Transverse colon (tissue), 4 donors: ENCODE data around the gene PPP1R1B. TPM values are rescaled to one million over a fixed set of nuclear protein-coding genes. Genes with fewer than 3 reads are reported as not detected.

Experiments
- DNase-seq: peaks from one replicate; pipeline ENCODE4 v3.0.0-alpha.2; 2019
- H3K27ac ChIP-seq, 4 donors: fragments of 200-600 bp; sonication (generic); 2 replicates each; pipeline ENCODE4 v1.5.1; 2016 to 2018; ENCODE audit warnings: inconsistent platforms in 4 of 4
- H3K27me3 ChIP-seq: fragments of 200-600 bp; sonication (generic); 2 replicates; pipeline ENCODE4 v1.5.1; 2017; ENCODE audit warnings: inconsistent platforms
- H3K36me3 ChIP-seq, 4 donors: fragments of 200-600 bp; sonication (generic); 2 replicates each; pipeline ENCODE4 v1.5.1; 2017 to 2019; ENCODE audit warnings: inconsistent platforms in 4 of 4
- H3K4me1 ChIP-seq, 4 donors: fragments of 200-600 bp; sonication (generic); 2 replicates each; pipeline ENCODE4 v1.5.1; 2017 to 2020; ENCODE audit warnings: inconsistent platforms in 4 of 4
- H3K4me3 ChIP-seq, 4 donors: fragments of 200-600 bp; sonication (generic); 1 replicate in 1 of 4; 2 replicates in 3 of 4; pipeline versions ENCODE4 v1.5.1 to v1.6.1; 2017 to 2019; ENCODE audit warnings: inconsistent platforms in 4 of 4
- H3K9me3 ChIP-seq, 2 donors: fragments of 200-600 bp; sonication (generic); 2 replicates each; pipeline ENCODE4 v1.5.1; 2017 to 2019; ENCODE audit warnings: inconsistent platforms in 2 of 2
- CTCF ChIP-seq, 5 experiments: fragments of 200-600 bp in 3 of 5; fragments of 450-650 bp in 2 of 5; sonication (generic) in 3 of 5; IDR thresholded peaks; 1 replicate in 2 of 5; 2 replicates in 3 of 5; pipeline ENCODE4 v1.5.1; 2016 to 2017; ENCODE audit warnings: antibody characterized with exemption in 5 of 5, inconsistent platforms in 3 of 5, mild to moderate bottlenecking in 2 of 5, moderate library complexity in 1 of 5
- EP300 ChIP-seq: sonication (generic); formaldehyde crosslinking; IDR thresholded peaks from one replicate; pipeline ENCODE4 v1.6.1; 2017; ENCODE audit warnings: antibody characterized with exemption, low read depth
- POLR2A ChIP-seq: fragments of 450-650 bp; IDR thresholded peaks from one replicate; pipeline ENCODE4 v1.6.1; 2016; ENCODE audit warnings: antibody characterized with exemption, mild to moderate bottlenecking, moderate library complexity
- POLR2AphosphoS5 ChIP-seq, 3 donors: sonication (generic); formaldehyde crosslinking; IDR thresholded peaks; one replicate each; pipeline ENCODE4 v1.6.1; 2016; ENCODE audit warnings: antibody characterized with exemption in 3 of 3
- WGBS, 2 donors: methylation state at CpG; one replicate each; pipeline ENCODE4 v1.1.5; 2018; ENCODE audit warnings: low coverage in 1 of 2; 5-methylcytosine and 5-hydroxymethylcytosine counted together
- in situ Hi-C, 4 donors: fragments of 200-750 bp; cut with MboI; loops; one replicate each; pipeline versions ENCODE4 v1.15.0 to v1.15.1; 2017; ENCODE audit warnings: low sequenced_read_pairs in 3 of 4, low pct_ligation_motif_present in 1 of 4, low pct_unique_long_range_greater_than_20kb in 1 of 4
- intact Hi-C: fragments of 100-400 bp; cut with DNase I; formaldehyde crosslinking; loops from one replicate; pipeline ENCODE4 v1.15.1; 2023; ENCODE audit warnings: low total_unique reads
- total RNA-seq, 4 donors: library from RNA; depleted of rRNA; stranded (reverse); fragments of >200 nt; gene quantifications; one replicate each; pipeline ENCODE4 v1.1.0, GENCODE V29; 2016

The PPP1R1B gene
- total RNA-seq, 4 donors from 2014 or later, result 125 to 509 (median 223) TPM

DNA sequence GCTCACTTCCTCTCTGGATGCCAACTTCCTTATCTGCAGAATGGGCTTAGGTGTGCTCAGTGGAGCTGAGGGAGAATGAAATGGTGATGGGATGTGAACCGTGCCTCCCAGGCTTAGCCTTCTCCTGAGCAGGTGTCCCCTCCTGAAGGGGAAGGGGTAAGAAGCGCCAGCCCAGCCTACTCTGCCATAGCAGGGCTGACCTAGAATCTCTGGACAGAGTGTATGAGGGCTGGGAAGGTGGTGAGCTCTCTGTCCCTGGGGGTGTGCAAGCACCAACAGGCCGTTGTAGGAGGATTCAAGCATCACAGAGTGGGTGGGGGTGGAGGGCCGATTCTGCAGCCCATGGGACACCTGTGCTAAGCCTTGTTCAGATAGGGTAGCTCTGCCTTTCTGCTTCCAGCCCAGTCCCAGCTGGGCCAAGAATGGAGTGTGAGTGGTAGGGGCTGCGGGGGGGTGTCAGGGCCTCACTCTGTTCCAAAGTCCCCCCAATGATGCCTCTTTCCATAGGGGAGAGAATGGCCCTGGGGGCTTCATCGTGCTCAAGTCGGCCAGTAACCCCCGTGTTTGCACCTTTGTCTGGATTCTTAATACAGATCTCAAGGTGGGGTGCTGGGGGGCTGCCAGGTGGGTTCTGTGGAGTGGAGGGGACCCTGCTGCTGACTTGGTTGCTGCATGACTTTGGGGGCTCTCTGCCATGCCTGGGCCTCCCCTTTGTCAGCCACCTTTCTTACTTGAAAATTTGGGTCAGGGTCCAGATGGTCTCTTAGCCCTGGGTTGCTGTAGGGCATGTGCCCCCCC is 35.2 kb downstream of the PPP1R1B start:
- Histone ChIP-seq H3K9me3 (no peaks in the 10 kb centered on the region), H3K4me3 (no peak overlapping the region), H3K27ac (peak overlapping the region in 3 of 4 donors; percentile 60 to 82 (median 67)), H3K36me3 (peaks cover 0 to 17% (median 4%) of the 10 kb centered on the region in 4 donors), H3K27me3 (peaks cover 14% of the 10 kb centered on the region), H3K4me1 (peaks cover 22 to 41% (median 29%) of the 10 kb centered on the region in 4 donors)
- TF ChIP-seq EP300, result no peak
- no peak for TF ChIP-seq CTCF (IDR thresholded peaks at IDR 0.05)
- no peak for TF ChIP-seq POLR2A
- TF ChIP-seq POLR2AphosphoS5 (IDR thresholded peaks at IDR 0.05), result no peak
- no peak for DNase-seq
- 77 to 90% methylated on average over 2 to 8 of the region's 8 CpGs for WGBS, 2 donors
- in situ Hi-C loops (no loop called here), intact Hi-C loops (no loop called here)

- Histone ChIP-seq H3K27ac (peak overlapping the region; percentile 58 to 82 (median 64)), H3K27me3 (peaks cover 22% of the 10 kb centered on the region), H3K36me3 (peaks cover 0 to 9% (median 4%) of the 10 kb centered on the region in 4 donors), H3K4me1 (peaks cover 29 to 49% (median 36%) of the 10 kb centered on the region in 4 donors), H3K4me3 (no peak overlapping the region), H3K9me3 (no peaks in the 10 kb centered on the region)
- DNase-seq, result peak; percentile 75
- TF ChIP-seq POLR2AphosphoS5 (IDR thresholded peaks at IDR 0.05) (peak in 2 of 3 donors; percentile 10 to 15), CTCF (IDR thresholded peaks at IDR 0.05) (no peak), POLR2A (peak; percentile 43), EP300 (no peak)
- in situ Hi-C loops, result no loop called here
- intact Hi-C loops, result no loop called here
- 56% methylated on average over 17 of the region's 22 CpGs; no CpG with 5 or more reads in 1 of the 2 donors for WGBS, 2 donors
Measured at GRCh38 chr17:39662551-39663339, 36.0 kb downstream of the PPP1R1B start.

- DNase-seq, result no peak
- peak overlapping the region; percentile 58 to 82 (median 64) for H3K27ac ChIP-seq
- H3K4me1 ChIP-seq, result peaks cover 35 to 55% (median 42%) of the 10 kb centered on the region in 4 donors
Measured at GRCh38 chr17:39663340-39663687, 36.6 kb downstream of the PPP1R1B start.

More at GRCh38 chr17:39663340-39663687, 36.6 kb downstream of the PPP1R1B start:
- no peaks in the 10 kb centered on the region for H3K9me3 ChIP-seq
- TF ChIP-seq EP300 (no peak), POLR2AphosphoS5 (IDR thresholded peaks at IDR 0.05) (no peak), CTCF (IDR thresholded peaks at IDR 0.05) (no peak), POLR2A (no peak)
- no peak overlapping the region for H3K4me3 ChIP-seq
- intact Hi-C loops, result no loop called here
- in situ Hi-C loops, result no loop called here
- WGBS, 2 donors, result 70% methylated on average over 4 of the region's 4 CpGs; no CpG with 5 or more reads in 1 of the 2 donors
- H3K27me3 ChIP-seq, result peaks cover 28% of the 10 kb centered on the region
- peaks cover 0 to 9% (median 4%) of the 10 kb centered on the region in 4 donors for H3K36me3 ChIP-seq
